ENCODE results near the gene TMC2.

- TF ChIP-seq POLR2A (IDR thresholded peaks at IDR 0.05; ENCODE audit: low read depth, low read length) (no peak), FOS (IDR thresholded peaks at IDR 0.05; ENCODE audit: low read depth, low read length) (no peak), ELK1 (IDR thresholded peaks at IDR 0.05; ENCODE audit: borderline replicate concordance, low read depth, low read length) (no peak), CTCF (conservative IDR thresholded peaks at IDR 0.05; ENCODE audit: low read depth, low read length) (no peak), RCOR1 (IDR thresholded peaks at IDR 0.05; ENCODE audit: insufficient replicate concordance, low read length) (no peak), MAFK (IDR thresholded peaks at IDR 0.05; ENCODE audit: low read depth, low read length) (no peak), MAZ (IDR thresholded peaks at IDR 0.05; ENCODE audit: borderline replicate concordance, low read depth, low read length) (no peak), RAD21 (IDR thresholded peaks at IDR 0.05; ENCODE audit: low read length) (no peak), RFX5 (IDR thresholded peaks at IDR 0.05; ENCODE audit: low read depth, low read length) (no peak), BHLHE40 (IDR thresholded peaks at IDR 0.05; ENCODE audit: low read depth, low read length) (no peak), SMC3 (IDR thresholded peaks at IDR 0.05; ENCODE audit: low read depth, low read length) (no peak), USF2 (IDR thresholded peaks at IDR 0.05; ENCODE audit: low read depth, low read length) (no peak), CHD1 (IDR thresholded peaks at IDR 0.05; ENCODE audit: low read depth, low read length) (no peak), MXI1 (IDR thresholded peaks at IDR 0.05; ENCODE audit: borderline replicate concordance, low read depth, low read length) (no peak)
Measured at GRCh38 chr20:2640260-2640659, 103.9 kb downstream of the TMC2 start.
